Hepatocyte (in vitro differentiated cells): Measurements from ENCODE around the gene CAPZB.

Experiments used
- EZH2 ChIP-seq: fragments of 200-600 bp; sonication (generic); IDR thresholded peaks from 2 replicates; pipeline ENCODE4 v1.6.1; 2016; ENCODE audit warnings: antibody characterized with exemption, mild to moderate bottlenecking, borderline replicate concordance
- TF ChIP-seq, protein P1 (sequence below): fragments of 200-600 bp; sonication (generic); IDR thresholded peaks from 2 replicates; pipeline ENCODE4 v1.5.1; 2016; ENCODE audit warnings: antibody characterized with exemption, mild to moderate bottlenecking; ENCODE audit not compliant: poor library complexity

- TF ChIP-seq, protein P1, sequence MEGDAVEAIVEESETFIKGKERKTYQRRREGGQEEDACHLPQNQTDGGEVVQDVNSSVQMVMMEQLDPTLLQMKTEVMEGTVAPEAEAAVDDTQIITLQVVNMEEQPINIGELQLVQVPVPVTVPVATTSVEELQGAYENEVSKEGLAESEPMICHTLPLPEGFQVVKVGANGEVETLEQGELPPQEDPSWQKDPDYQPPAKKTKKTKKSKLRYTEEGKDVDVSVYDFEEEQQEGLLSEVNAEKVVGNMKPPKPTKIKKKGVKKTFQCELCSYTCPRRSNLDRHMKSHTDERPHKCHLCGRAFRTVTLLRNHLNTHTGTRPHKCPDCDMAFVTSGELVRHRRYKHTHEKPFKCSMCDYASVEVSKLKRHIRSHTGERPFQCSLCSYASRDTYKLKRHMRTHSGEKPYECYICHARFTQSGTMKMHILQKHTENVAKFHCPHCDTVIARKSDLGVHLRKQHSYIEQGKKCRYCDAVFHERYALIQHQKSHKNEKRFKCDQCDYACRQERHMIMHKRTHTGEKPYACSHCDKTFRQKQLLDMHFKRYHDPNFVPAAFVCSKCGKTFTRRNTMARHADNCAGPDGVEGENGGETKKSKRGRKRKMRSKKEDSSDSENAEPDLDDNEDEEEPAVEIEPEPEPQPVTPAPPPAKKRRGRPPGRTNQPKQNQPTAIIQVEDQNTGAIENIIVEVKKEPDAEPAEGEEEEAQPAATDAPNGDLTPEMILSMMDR, result no peak
- TF ChIP-seq EZH2, result no peak
Measured at GRCh38 chr1:19409477-19410341, 75.6 kb downstream of the CAPZB start.
